ENCODE results near the gene ARHGAP29.

Gene ARHGAP29, protein sequence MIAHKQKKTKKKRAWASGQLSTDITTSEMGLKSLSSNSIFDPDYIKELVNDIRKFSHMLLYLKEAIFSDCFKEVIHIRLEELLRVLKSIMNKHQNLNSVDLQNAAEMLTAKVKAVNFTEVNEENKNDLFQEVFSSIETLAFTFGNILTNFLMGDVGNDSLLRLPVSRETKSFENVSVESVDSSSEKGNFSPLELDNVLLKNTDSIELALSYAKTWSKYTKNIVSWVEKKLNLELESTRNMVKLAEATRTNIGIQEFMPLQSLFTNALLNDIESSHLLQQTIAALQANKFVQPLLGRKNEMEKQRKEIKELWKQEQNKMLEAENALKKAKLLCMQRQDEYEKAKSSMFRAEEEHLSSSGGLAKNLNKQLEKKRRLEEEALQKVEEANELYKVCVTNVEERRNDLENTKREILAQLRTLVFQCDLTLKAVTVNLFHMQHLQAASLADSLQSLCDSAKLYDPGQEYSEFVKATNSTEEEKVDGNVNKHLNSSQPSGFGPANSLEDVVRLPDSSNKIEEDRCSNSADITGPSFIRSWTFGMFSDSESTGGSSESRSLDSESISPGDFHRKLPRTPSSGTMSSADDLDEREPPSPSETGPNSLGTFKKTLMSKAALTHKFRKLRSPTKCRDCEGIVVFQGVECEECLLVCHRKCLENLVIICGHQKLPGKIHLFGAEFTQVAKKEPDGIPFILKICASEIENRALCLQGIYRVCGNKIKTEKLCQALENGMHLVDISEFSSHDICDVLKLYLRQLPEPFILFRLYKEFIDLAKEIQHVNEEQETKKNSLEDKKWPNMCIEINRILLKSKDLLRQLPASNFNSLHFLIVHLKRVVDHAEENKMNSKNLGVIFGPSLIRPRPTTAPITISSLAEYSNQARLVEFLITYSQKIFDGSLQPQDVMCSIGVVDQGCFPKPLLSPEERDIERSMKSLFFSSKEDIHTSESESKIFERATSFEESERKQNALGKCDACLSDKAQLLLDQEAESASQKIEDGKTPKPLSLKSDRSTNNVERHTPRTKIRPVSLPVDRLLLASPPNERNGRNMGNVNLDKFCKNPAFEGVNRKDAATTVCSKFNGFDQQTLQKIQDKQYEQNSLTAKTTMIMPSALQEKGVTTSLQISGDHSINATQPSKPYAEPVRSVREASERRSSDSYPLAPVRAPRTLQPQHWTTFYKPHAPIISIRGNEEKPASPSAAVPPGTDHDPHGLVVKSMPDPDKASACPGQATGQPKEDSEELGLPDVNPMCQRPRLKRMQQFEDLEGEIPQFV

DNA sequence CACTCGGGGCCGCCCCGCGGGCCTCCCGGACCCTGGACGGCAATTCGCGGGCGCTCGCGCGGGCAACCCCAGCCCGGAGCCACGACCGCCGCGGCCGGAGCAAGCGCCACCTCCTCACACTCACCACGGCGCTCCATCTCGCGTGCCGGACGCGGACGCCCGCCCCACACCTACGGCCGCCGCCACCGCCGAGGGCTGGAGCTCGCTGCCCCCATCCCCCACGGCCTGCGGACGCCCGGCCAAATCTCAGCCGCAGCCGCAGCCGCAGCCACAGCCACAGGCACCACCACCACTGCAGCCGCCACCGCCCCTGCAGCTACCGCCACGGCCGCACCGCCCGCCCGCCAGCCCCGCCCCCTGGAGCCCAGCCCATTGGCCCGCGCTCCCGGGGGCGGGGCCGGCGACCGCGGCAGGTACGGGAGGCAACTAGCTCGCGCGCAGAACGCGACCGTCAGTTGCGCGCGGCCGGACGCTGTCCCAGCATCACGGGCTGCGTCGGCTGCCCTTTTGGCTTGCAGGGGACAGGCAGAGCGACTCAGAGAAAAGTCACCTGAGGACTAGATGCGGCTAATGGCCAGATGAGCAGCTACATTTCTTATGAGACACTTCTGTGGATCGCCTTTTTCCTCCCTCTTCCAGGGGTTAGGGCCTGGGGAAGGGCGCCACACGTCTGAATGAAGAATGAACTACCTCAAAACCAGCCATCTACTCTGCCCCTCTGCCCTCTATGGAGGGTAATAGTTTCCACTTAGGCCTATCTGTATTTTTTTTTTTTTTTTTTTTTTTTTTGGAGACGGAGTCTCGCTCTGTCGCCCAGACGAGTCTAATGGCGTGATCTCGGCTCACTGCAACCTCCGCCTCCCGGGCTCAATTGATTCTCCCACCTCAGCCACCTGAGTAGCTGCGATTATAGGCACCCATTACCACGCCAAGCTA lies at the start of gene ARHGAP29:
Gene ARHGAP29, minus strand, starts transcription at position 294 of the 936 bp plus-strand sequence. CDS start 5,973 bp downstream, outside the sequence.
- DNase-seq (ENCODE audit: low read depth, low spot score) = no peak
- H3K4me3 ChIP-seq (ENCODE audit: low read depth, low read length) = peak within 1 kb of the TSS; percentile 83
- TF ChIP-seq, protein P1, sequence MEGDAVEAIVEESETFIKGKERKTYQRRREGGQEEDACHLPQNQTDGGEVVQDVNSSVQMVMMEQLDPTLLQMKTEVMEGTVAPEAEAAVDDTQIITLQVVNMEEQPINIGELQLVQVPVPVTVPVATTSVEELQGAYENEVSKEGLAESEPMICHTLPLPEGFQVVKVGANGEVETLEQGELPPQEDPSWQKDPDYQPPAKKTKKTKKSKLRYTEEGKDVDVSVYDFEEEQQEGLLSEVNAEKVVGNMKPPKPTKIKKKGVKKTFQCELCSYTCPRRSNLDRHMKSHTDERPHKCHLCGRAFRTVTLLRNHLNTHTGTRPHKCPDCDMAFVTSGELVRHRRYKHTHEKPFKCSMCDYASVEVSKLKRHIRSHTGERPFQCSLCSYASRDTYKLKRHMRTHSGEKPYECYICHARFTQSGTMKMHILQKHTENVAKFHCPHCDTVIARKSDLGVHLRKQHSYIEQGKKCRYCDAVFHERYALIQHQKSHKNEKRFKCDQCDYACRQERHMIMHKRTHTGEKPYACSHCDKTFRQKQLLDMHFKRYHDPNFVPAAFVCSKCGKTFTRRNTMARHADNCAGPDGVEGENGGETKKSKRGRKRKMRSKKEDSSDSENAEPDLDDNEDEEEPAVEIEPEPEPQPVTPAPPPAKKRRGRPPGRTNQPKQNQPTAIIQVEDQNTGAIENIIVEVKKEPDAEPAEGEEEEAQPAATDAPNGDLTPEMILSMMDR (IDR thresholded peaks at IDR 0.05; ENCODE audit: insufficient read depth, low read length, missing control alignments) = no peak
- CTCF ChIA-PET = interaction anchor here (1.0 to 4.9 kb wide), 11 partner anchors 10 to 210 kb away, joined by 3 to 24 read pairs (median 5); no protein-coding TSS in a partner anchor
- POLR2A ChIA-PET = interaction anchor here (1.0 kb wide), 2 partner anchors 10 to 88 kb away, joined by 3 read pairs; no protein-coding TSS in a partner anchor

DNA sequence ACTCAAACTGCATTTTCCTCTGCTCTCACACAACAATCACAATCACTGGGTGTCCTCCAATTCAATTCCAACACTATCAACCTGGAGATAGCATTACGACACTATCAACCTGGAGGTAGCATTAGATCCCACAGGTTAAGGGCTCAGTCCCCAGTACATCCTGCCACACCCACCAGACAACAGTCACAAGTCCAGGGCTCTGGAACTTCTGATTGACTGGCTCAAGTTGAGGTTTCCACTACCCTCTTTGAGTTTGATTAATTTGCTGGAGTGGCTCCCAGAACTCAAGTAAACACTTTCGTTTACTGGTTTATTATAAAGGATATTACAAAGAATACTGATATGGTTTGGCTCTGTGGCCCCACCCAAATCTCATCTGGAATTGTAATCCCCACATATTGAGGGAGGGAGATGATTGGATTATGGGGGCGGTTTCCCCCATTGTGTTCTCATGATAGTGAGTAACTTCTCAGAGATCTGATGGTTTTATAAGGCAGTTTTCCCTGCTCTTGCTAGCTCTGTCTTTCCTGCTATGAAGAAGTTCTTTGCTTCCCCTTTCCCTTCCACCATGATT lies 49.6 kb upstream of the ARHGAP29 start:
- TF ChIP-seq, protein P1 (IDR thresholded peaks at IDR 0.05; ENCODE audit: insufficient read depth, low read length, missing control alignments) = no peak
- POLR2A ChIA-PET = no interaction called here
- no peak for DNase-seq (ENCODE audit: low read depth, low spot score)
- CTCF ChIA-PET = no interaction called here
- no peak overlapping the region for H3K4me3 ChIP-seq (ENCODE audit: low read depth, low read length)

DNA sequence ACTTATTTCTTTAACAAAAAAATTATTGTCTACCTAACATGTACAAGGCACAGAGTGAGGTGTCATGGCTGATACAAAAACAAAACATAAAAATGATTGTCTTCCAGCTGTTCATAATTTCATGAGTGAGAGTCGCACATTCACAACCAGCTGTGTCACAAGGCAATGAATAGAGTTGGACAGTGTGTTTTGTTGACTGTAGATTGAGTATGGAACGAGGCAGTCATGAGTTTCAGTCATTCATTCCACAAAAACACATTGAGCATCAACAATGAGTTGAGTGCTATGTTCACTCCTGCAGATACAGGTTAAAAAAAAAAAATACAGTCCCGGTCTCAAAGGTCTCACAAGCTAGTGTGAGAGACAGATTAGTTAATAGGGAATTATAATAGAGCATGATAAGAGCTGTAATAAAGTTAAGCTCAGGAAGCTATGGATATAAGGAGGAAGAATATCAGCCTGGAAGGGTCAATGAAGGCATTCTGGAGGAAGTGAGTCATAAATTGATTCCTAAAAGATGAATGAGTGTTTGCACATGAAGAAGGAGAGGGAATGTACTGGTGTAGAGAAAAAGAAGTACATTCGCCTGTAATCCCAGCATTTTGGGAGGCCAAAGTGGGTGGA lies 47.8 kb upstream of the ARHGAP29 start:
- CTCF ChIA-PET = interaction anchor here (0.7 kb wide), 1 partner anchor 50 kb away, joined by 3 read pairs; no protein-coding TSS in a partner anchor
- POLR2A ChIA-PET = no interaction called here
- TF ChIP-seq, protein P1 (IDR thresholded peaks at IDR 0.05; ENCODE audit: insufficient read depth, low read length, missing control alignments) = no peak

DNA sequence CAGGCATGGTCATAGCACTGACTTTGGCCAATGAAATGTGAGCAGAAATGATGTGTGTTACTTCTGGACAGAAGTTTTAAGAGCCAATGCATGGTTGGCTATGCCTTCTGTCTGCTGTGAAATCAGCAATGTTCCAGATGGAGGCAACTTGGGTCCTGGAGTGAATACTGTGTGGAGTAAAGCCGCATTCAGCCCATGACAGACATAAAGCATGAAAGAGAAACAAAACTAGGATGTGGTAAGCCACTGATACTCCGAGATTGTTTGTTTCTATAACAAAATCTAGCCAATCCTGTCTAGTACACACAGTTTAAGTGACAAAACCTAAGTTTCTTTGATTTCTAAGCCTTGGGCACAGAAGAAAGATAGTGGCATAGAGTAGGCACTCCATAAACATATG lies 47.1 kb upstream of the ARHGAP29 start:
- TF ChIP-seq, protein P1 (IDR thresholded peaks at IDR 0.05; ENCODE audit: insufficient read depth, low read length, missing control alignments) = no peak
- CTCF ChIA-PET = interaction anchor here (0.7 to 1.2 kb wide), 2 partner anchors 51 to 245 kb away, joined by 3 to 4 read pairs; no protein-coding TSS in a partner anchor
- DNase-seq (ENCODE audit: low read depth, low spot score) = no peak

More for the DNA sequence above, 47.8 kb upstream of the ARHGAP29 start:
- no peak for DNase-seq (ENCODE audit: low read depth, low spot score)
- H3K4me3 ChIP-seq (ENCODE audit: low read depth, low read length) = no peak overlapping the region

DNA sequence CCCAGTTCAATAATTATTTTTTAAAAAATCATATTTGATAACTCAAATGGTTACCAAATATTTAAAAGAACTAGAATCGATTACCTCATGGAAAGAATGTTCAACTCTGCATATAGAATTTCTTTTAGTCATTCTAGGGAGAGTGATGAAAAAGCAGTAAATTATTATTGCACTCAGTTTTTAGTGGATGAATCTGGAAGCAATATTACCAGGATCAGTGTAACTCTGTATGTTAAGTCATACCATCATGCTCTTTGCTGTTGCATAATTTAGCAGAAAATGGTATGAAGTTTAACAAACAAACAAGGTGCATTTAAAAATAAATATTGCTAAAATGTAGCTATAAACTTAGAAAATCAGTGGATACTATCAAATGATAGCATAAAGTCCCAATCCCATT lies 46.1 kb upstream of the ARHGAP29 start:
- H3K4me3 ChIP-seq (ENCODE audit: low read depth, low read length) = no peak overlapping the region
- TF ChIP-seq, protein P1 (IDR thresholded peaks at IDR 0.05; ENCODE audit: insufficient read depth, low read length, missing control alignments) = no peak
- ChIA-PET CTCF (interaction anchor here (1.1 to 1.2 kb wide), 2 partner anchors 46 to 244 kb away, joined by 4 read pairs; no protein-coding TSS in a partner anchor), POLR2A (no interaction called here)
- DNase-seq (ENCODE audit: low read depth, low spot score) = no peak

More for the DNA sequence above, 47.1 kb upstream of the ARHGAP29 start:
- H3K4me3 ChIP-seq (ENCODE audit: low read depth, low read length) = no peak overlapping the region
- POLR2A ChIA-PET = no interaction called here

Data from AG04449 (cell line).